OCI-LY7 (cell line): ENCODE results near the gene AGO1. TPM values are rescaled to one million over a fixed set of nuclear protein-coding genes. Genes with fewer than 3 reads are reported as not detected.

ENCODE experiments used
- BruUV-seq: library from RNA; stranded (reverse); fragments of 400-500 nt; replicated peaks from 2 replicates; lab custom pipeline; 2021; lab: Mats Ljungman, UMichigan
- CTCF ChIA-PET: fragments of 300-600 bp; sonication (Branson Sonifier 250); formaldehyde crosslinking; loops from one replicate; lab custom pipeline; 2022; ENCODE audit warnings: antibody characterized with exemption; ENCODE audit not compliant: unreplicated experiment; lab: Charles Lee
- POLR2A ChIA-PET: fragments of 300-600 bp; sonication (Branson Sonifier 250); formaldehyde crosslinking; loops from one replicate; lab custom pipeline; 2022; ENCODE audit warnings: antibody characterized with exemption; lab: Charles Lee
- DNase-seq: peaks from one replicate; pipeline ENCODE4 v3.0.0-alpha.2; 2015; ENCODE audit warnings: low spot score
- H2AFZ ChIP-seq: fragments of 200-600 bp; sonication (generic), shearing (Covaris generic); 2 replicates; pipeline ENCODE4 v1.6.1; 2014; ENCODE audit warnings: mild to moderate bottlenecking, antibody characterized with exemption, low read length, moderate library complexity
- H3K27ac ChIP-seq: fragments of 200-600 bp; sonication (generic); 2 replicates; pipeline ENCODE4 v1.5.1; 2014; ENCODE audit warnings: mixed run types, low read depth, mild to moderate bottlenecking, moderate library complexity, low read length, inconsistent platforms; ENCODE audit not compliant: poor library complexity, severe bottlenecking
- H3K36me3 ChIP-seq: fragments of 200-600 bp; sonication (generic); 2 replicates; pipeline ENCODE4 v1.6.1; 2014; ENCODE audit warnings: mild to moderate bottlenecking, antibody characterized with exemption, low read length, moderate library complexity, mixed read lengths; ENCODE audit not compliant: insufficient read depth
- H3K4me1 ChIP-seq: fragments of 200-600 bp; sonication (generic); 2 replicates; pipeline ENCODE4 v1.5.1; 2014; ENCODE audit warnings: mild to moderate bottlenecking, low read length; ENCODE audit not compliant: insufficient read depth, poor library complexity, severe bottlenecking
- H3K4me2 ChIP-seq: fragments of 200-600 bp; sonication (generic); 2 replicates; pipeline ENCODE4 v1.6.1; 2014; ENCODE audit warnings: mild to moderate bottlenecking, low read length
- H3K4me3 ChIP-seq: fragments of 200-600 bp; sonication (generic); 2 replicates; pipeline ENCODE4 v1.5.1; 2014; ENCODE audit warnings: mild to moderate bottlenecking, low read depth, low read length; ENCODE audit not compliant: poor library complexity, severe bottlenecking
- H3K79me2 ChIP-seq: fragments of 200-600 bp; sonication (generic); 2 replicates; pipeline ENCODE4 v1.6.1; 2016; ENCODE audit warnings: low read depth, mild to moderate bottlenecking, low read length, moderate library complexity, mixed read lengths; ENCODE audit not compliant: insufficient read depth
- H3K9me2 ChIP-seq: fragments of 200-600 bp; sonication (generic); 2 replicates; pipeline ENCODE4 v1.6.1; 2016; ENCODE audit warnings: mild to moderate bottlenecking, low read length, mixed read lengths; ENCODE audit not compliant: insufficient read depth
- H3K9me3 ChIP-seq: fragments of 200-600 bp; sonication (generic); 2 replicates; pipeline ENCODE4 v1.6.1; 2014; ENCODE audit warnings: mild to moderate bottlenecking, mixed run types, low read length, mixed read lengths
- H4K20me1 ChIP-seq: fragments of 200-600 bp; sonication (generic); 2 replicates; pipeline ENCODE4 v1.6.1; 2014; ENCODE audit warnings: mild to moderate bottlenecking, antibody characterized with exemption, low read length, moderate library complexity, mixed read lengths; ENCODE audit not compliant: insufficient read depth
- CTCF ChIP-seq: fragments of 200-600 bp; sonication (generic); conservative IDR thresholded peaks from 2 replicates; pipeline ENCODE4 v1.5.1; 2014; ENCODE audit warnings: mild to moderate bottlenecking, antibody characterized with exemption, low read length, moderate library complexity, mixed read lengths
- EZH2phosphoT487 ChIP-seq: fragments of 200-600 bp; sonication (generic); IDR thresholded peaks from 2 replicates; pipeline ENCODE4 v1.6.1; 2018; ENCODE audit warnings: low read depth, borderline replicate concordance, mild to moderate bottlenecking, mixed run types, antibody characterized with exemption, low read length, moderate library complexity, mixed read lengths
- intact Hi-C: fragments of 100-400 bp; cut with micrococcal nuclease; formaldehyde crosslinking; loops from one replicate; pipeline ENCODE4 v1.10.0; 2022; ENCODE audit not compliant: unreplicated experiment
- total RNA-seq, 2 experiments: library from RNA; depleted of rRNA in 1 of 2; stranded (reverse); fragments of >200 nt in 1 of 2; shearing (Covaris generic) in 1 of 2; gene quantifications; 2 replicates each; pipeline ENCODE4 v1.2.3, GENCODE V29; 2014 to 2022

AGO1 gene
- total RNA-seq, 2 experiments from 2014 or later: 8.1 to 20.9 TPM

GRCh38 chr1:35915693-35916092 is 32.7 kb downstream of the AGO1 start:
- ChIA-PET POLR2A (no interaction called here), CTCF (no interaction called here)
- intact Hi-C loops: no loop called here
- DNase-seq: no peak
- H2AFZ ChIP-seq: no peak overlapping the region
- H3K79me2 ChIP-seq: no peaks in the 10 kb centered on the region
- H4K20me1 ChIP-seq: no peaks in the 10 kb centered on the region
- no peak overlapping the region for H3K4me3 ChIP-seq
- TF ChIP-seq CTCF (no peak), EZH2phosphoT487 (no peak)
- H3K4me2 ChIP-seq: no peak overlapping the region
- H3K27ac ChIP-seq: no peak overlapping the region
- BruUV-seq: no TSS peak
- no peaks in the 10 kb centered on the region for H3K9me3 ChIP-seq
- peaks cover 86% of the 10 kb centered on the region for H3K36me3 ChIP-seq
- no peaks in the 10 kb centered on the region for H3K4me1 ChIP-seq
- H3K9me2 ChIP-seq: no peaks in the 10 kb centered on the region

- Histone ChIP-seq H4K20me1 (no peaks in the 10 kb centered on the region), H3K4me3 (no peak overlapping the region), H3K4me1 (peaks cover 27% of the 10 kb centered on the region), H3K79me2 (no peaks in the 10 kb centered on the region), H3K9me3 (no peaks in the 10 kb centered on the region), H3K4me2 (no peak overlapping the region), H2AFZ (no peak overlapping the region), H3K27ac (no peak overlapping the region), H3K36me3 (peaks cover 30% of the 10 kb centered on the region), H3K9me2 (no peaks in the 10 kb centered on the region)
- intact Hi-C loops: no loop called here
- no peak for DNase-seq
- no TSS peak for BruUV-seq
- POLR2A ChIA-PET: no interaction called here
- TF ChIP-seq EZH2phosphoT487 (no peak), CTCF (no peak)
- CTCF ChIA-PET: no interaction called here
Measured at GRCh38 chr1:35923791-35924221, 40.8 kb downstream of the AGO1 start.

- DNase-seq: peak; percentile 52
- BruUV-seq: no TSS peak
- no peak for TF ChIP-seq EZH2phosphoT487
- TF ChIP-seq CTCF: no peak
- H3K36me3 ChIP-seq: peaks cover 19% of the 10 kb centered on the region; the same call in 1 of the 2 replicates
- peaks cover 2% of the 10 kb centered on the region; the same call in 1 of the 2 replicates for H3K79me2 ChIP-seq
- no peaks in the 10 kb centered on the region for H3K9me3 ChIP-seq
- H3K4me3 ChIP-seq: no peak overlapping the region
- peaks cover 33% of the 10 kb centered on the region for H3K4me1 ChIP-seq
- intact Hi-C loops: no loop called here
- H3K4me2 ChIP-seq: peak overlapping the region; percentile 53
- no peak overlapping the region for H2AFZ ChIP-seq
- CTCF ChIA-PET: no interaction called here
- no peaks in the 10 kb centered on the region for H3K9me2 ChIP-seq
- no peaks in the 10 kb centered on the region for H4K20me1 ChIP-seq
- POLR2A ChIA-PET: interaction anchor here (0.5 kb wide), 1 partner anchor 241 kb away, joined by 3 read pairs; no protein-coding TSS in a partner anchor
- H3K27ac ChIP-seq: peak overlapping the region; percentile 43
Measured at GRCh38 chr1:35924838-35925237, 41.8 kb downstream of the AGO1 start.
